Endodermal cell (in vitro differentiated cells): ENCODE measurements around the gene GALNT9. TPM values are rescaled to one million over a fixed set of nuclear protein-coding genes. Genes with fewer than 3 reads are reported as not detected.

ENCODE experiments used
- DNase-seq: peaks from one replicate; pipeline ENCODE4 v3.0.0-alpha.2; 2017
- H3K27ac ChIP-seq: 2 replicates; pipeline ENCODE4 v1.5.1; 2013; ENCODE audit warnings: mild to moderate bottlenecking, low read depth, low read length, moderate library complexity
- H3K27me3 ChIP-seq: 2 replicates; pipeline ENCODE4 v1.6.1; 2013; ENCODE audit warnings: mild to moderate bottlenecking, low read length, moderate library complexity; ENCODE audit not compliant: insufficient read depth, control insufficient read depth, poor library complexity, severe bottlenecking
- H3K36me3 ChIP-seq: 2 replicates; pipeline ENCODE4 v1.7.0; 2013; ENCODE audit warnings: mild to moderate bottlenecking, low read length, moderate library complexity; ENCODE audit not compliant: control insufficient read depth, insufficient read depth
- H3K4me1 ChIP-seq: one replicate; pipeline ENCODE4 v1.7.0; 2013; ENCODE audit warnings: low read length; ENCODE audit not compliant: control insufficient read depth, insufficient read depth
- H3K4me3 ChIP-seq: 2 replicates; pipeline ENCODE4 v1.5.1; 2013; ENCODE audit warnings: mild to moderate bottlenecking, low read length, moderate library complexity
- H3K9ac ChIP-seq: 2 replicates; pipeline ENCODE4 v1.6.1; 2013; ENCODE audit warnings: mild to moderate bottlenecking, low read length, moderate library complexity; ENCODE audit not compliant: poor library complexity, severe bottlenecking; ENCODE audit errors: extremely low read depth
- H3K9me3 ChIP-seq: 2 replicates; pipeline ENCODE4 v1.6.1; 2013; ENCODE audit warnings: mild to moderate bottlenecking, low read length, moderate library complexity; ENCODE audit not compliant: control insufficient read depth
- H3K27ac Mint-ChIP-seq: 2 replicates; pipeline ENCODE4 v1.8.0; 2020; ENCODE audit warnings: mixed read lengths
- H3K27me3 Mint-ChIP-seq: 2 replicates; pipeline ENCODE4 v1.8.0; 2021; ENCODE audit warnings: mild to moderate bottlenecking, mixed read lengths; ENCODE audit not compliant: insufficient read depth
- H3K36me3 Mint-ChIP-seq: 2 replicates; pipeline ENCODE4 v1.8.0; 2020; ENCODE audit warnings: low read depth, mixed read lengths
- H3K4me1 Mint-ChIP-seq: 2 replicates; pipeline ENCODE4 v1.8.0; 2020; ENCODE audit warnings: mixed read lengths
- H3K4me3 Mint-ChIP-seq: 2 replicates; pipeline ENCODE4 v1.8.0; 2020; ENCODE audit warnings: mild to moderate bottlenecking, moderate library complexity, mixed read lengths
- H3K9me3 Mint-ChIP-seq: 2 replicates; pipeline ENCODE4 v1.8.0; 2020; ENCODE audit warnings: mild to moderate bottlenecking, mixed read lengths
- CTCF ChIP-seq: fragments of 200-600 bp; sonication (generic); conservative IDR thresholded peaks from 2 replicates; pipeline ENCODE4 v1.5.0; 2021; ENCODE audit warnings: antibody characterized with exemption, mild to moderate bottlenecking
- WGBS, 2 experiments: methylation state at CpG; one replicate each; pipeline versions ENCODE4 v1.1.5 to v1.1.7; 2013; ENCODE audit warnings: missing lambda C conversion rate in 2 of 2, mixed read lengths in 1 of 2; ENCODE audit not compliant: insufficient coverage in 1 of 2, insufficient read length in 1 of 2; 5-methylcytosine and 5-hydroxymethylcytosine counted together
- total RNA-seq, 2 donors: library from RNA; stranded (reverse); fragmentation: NEBNext Ultra II Directional in 1 of 2; extraction: Animal tissue kit (Norgen Biotek cat#: 25700) in 1 of 2; gene quantifications; 2 replicates in 1 of 2; 3 replicates in 1 of 2; pipeline ENCODE4 v1.2.1, GENCODE V29; 2021

Gene GALNT9
- total RNA-seq, 2 donors from 2014 or later = 0.13 TPM; not detected in 1

- WGBS, 2 experiments = 89 to 95% methylated on average over 9 to 21 of the region's 21 CpGs
- TF ChIP-seq CTCF = no peak
Measured at GRCh38 chr12:132309596-132310086, 19.7 kb downstream of the GALNT9 start.

GRCh38 chr12:132308853-132309595 is 20.4 kb downstream of the GALNT9 start:
- Mint-ChIP-seq H3K36me3 (no peaks in the 10 kb centered on the region), H3K9me3 (peaks cover 8% of the 10 kb centered on the region), H3K4me1 (no peaks in the 10 kb centered on the region), H3K27me3 (peaks cover 34% of the 10 kb centered on the region), H3K4me3 (no peak overlapping the region), H3K27ac (no peak overlapping the region)
- TF ChIP-seq CTCF = no peak
- H3K9me3 ChIP-seq = peaks cover under 1% of the 10 kb centered on the region
- no peak for DNase-seq
- no peaks in the 10 kb centered on the region for H3K36me3 ChIP-seq
- no peak overlapping the region for H3K9ac ChIP-seq
- H3K4me3 ChIP-seq = no peak overlapping the region
- H3K27me3 ChIP-seq = no peaks in the 10 kb centered on the region
- H3K27ac ChIP-seq = no peak overlapping the region
- no peaks in the 10 kb centered on the region for H3K4me1 ChIP-seq
- 87 to 88% methylated on average over 9 to 31 of the region's 31 CpGs for WGBS, 2 experiments

More at GRCh38 chr12:132309596-132310086, 19.7 kb downstream of the GALNT9 start:
- H3K4me3 ChIP-seq = no peak overlapping the region
- no peaks in the 10 kb centered on the region for H3K36me3 ChIP-seq
- no peak overlapping the region for H3K9ac ChIP-seq
- H3K27me3 ChIP-seq = no peaks in the 10 kb centered on the region
- Mint-ChIP-seq H3K36me3 (no peaks in the 10 kb centered on the region), H3K4me3 (no peak overlapping the region), H3K9me3 (peaks cover 8% of the 10 kb centered on the region), H3K4me1 (no peaks in the 10 kb centered on the region), H3K27me3 (peaks cover 40% of the 10 kb centered on the region), H3K27ac (no peak overlapping the region)
- H3K9me3 ChIP-seq = peaks cover 6% of the 10 kb centered on the region
- no peak overlapping the region for H3K27ac ChIP-seq
- no peak for DNase-seq
- H3K4me1 ChIP-seq = no peaks in the 10 kb centered on the region

GRCh38 chr12:132307976-132308852 is 21.2 kb downstream of the GALNT9 start:
- peaks cover 8% of the 10 kb centered on the region for H3K9me3 Mint-ChIP-seq

More at GRCh38 chr12:132307976-132308852, 21.2 kb downstream of the GALNT9 start:
- Mint-ChIP-seq H3K36me3 (no peaks in the 10 kb centered on the region), H3K4me3 (no peak overlapping the region), H3K27me3 (peaks cover 34% of the 10 kb centered on the region), H3K27ac (no peak overlapping the region), H3K4me1 (no peaks in the 10 kb centered on the region)
- Histone ChIP-seq H3K27me3 (no peaks in the 10 kb centered on the region), H3K36me3 (no peaks in the 10 kb centered on the region), H3K4me1 (no peaks in the 10 kb centered on the region), H3K4me3 (no peak overlapping the region), H3K9me3 (no peaks in the 10 kb centered on the region), H3K27ac (no peak overlapping the region), H3K9ac (no peak overlapping the region)
- DNase-seq = no peak
- WGBS, 2 experiments = 76 to 84% methylated on average over 19 to 32 of the region's 32 CpGs
- TF ChIP-seq CTCF = no peak
